Cardiac fibroblast (primary cell): ENCODE measurements around the gene LACRT.

Source experiments
- DNase-seq, 2 donors: peaks; one replicate each; pipeline versions ENCODE4 v3.0.0 to v3.0.0-alpha.2; 2010; ENCODE audit warnings: low read depth in 2 of 2
- H3K4me3 ChIP-seq, 2 donors: replicated peaks in 1 of 2; 1 replicate in 1 of 2; 2 replicates in 1 of 2; pipeline ENCODE4 v1.5.1; 2011; ENCODE audit warnings: low read depth in 2 of 2, low read length in 2 of 2, mild to moderate bottlenecking in 2 of 2, moderate library complexity in 1 of 2
- CTCF ChIP-seq: IDR thresholded peaks from one replicate; pipeline ENCODE4 v1.5.1; 2011; ENCODE audit warnings: low read depth, mild to moderate bottlenecking, low read length, inconsistent platforms

Gene LACRT

GRCh38 chr12:54603173-54603814 is 31.4 kb downstream of the LACRT start:
- peak; percentile 79 to 87 for DNase-seq
- TF ChIP-seq CTCF = peak; percentile 86
- no peak overlapping the region for H3K4me3 ChIP-seq

- no peak for TF ChIP-seq CTCF
- no peak for DNase-seq
- H3K4me3 ChIP-seq = no peak overlapping the region
Observed at GRCh38 chr12:54602661-54603060, 32.0 kb downstream of the LACRT start.

GRCh38 chr12:54601841-54602240 is 32.9 kb downstream of the LACRT start:
- no peak for TF ChIP-seq CTCF
- DNase-seq = peak in 1 of 2 donors; percentile 41
- H3K4me3 ChIP-seq = no peak overlapping the region

GRCh38 chr12:54598970-54599369 is 35.7 kb downstream of the LACRT start:
- TF ChIP-seq CTCF = no peak

GRCh38 chr12:54596526-54596946 is 38.2 kb downstream of the LACRT start:
- TF ChIP-seq CTCF = peak; percentile 88
- DNase-seq = peak; percentile 72 to 75
- H3K4me3 ChIP-seq = no peak overlapping the region

More at GRCh38 chr12:54598970-54599369, 35.7 kb downstream of the LACRT start:
- DNase-seq = no peak
- H3K4me3 ChIP-seq = no peak overlapping the region

- TF ChIP-seq CTCF = no peak
Observed at GRCh38 chr12:54595471-54595870, 39.2 kb downstream of the LACRT start.

GRCh38 chr12:54593725-54594124 is 41.0 kb downstream of the LACRT start:
- H3K4me3 ChIP-seq = no peak overlapping the region
- no peak for DNase-seq
- TF ChIP-seq CTCF = no peak

More at GRCh38 chr12:54595471-54595870, 39.2 kb downstream of the LACRT start:
- DNase-seq = no peak
- H3K4me3 ChIP-seq = no peak overlapping the region
